Ishikawa (cell line): ENCODE results near the gene CNGA3.

Source experiments
- CEBPB ChIP-seq: IDR thresholded peaks from 2 replicates; pipeline ENCODE4 v1.6.1; 2012
- CREB1 ChIP-seq: IDR thresholded peaks from 2 replicates; pipeline ENCODE4 v1.6.1; 2012; ENCODE audit warnings: low read depth
- EGR1 ChIP-seq: IDR thresholded peaks from 2 replicates; pipeline ENCODE4 v1.6.1; 2012
- EP300 ChIP-seq: IDR thresholded peaks from 2 replicates; pipeline ENCODE4 v1.6.1; 2012; ENCODE audit warnings: borderline replicate concordance
- FOXM1 ChIP-seq: IDR thresholded peaks from 2 replicates; pipeline ENCODE4 v1.6.1; 2012; ENCODE audit warnings: low read depth, borderline replicate concordance
- NFIC ChIP-seq: IDR thresholded peaks from 2 replicates; pipeline ENCODE4 v1.6.1; 2012
- RAD21 ChIP-seq: IDR thresholded peaks from 2 replicates; pipeline ENCODE4 v1.6.1; 2012; ENCODE audit warnings: low read depth
- REST ChIP-seq: IDR thresholded peaks from 2 replicates; pipeline ENCODE4 v1.6.1; 2012; ENCODE audit warnings: low read depth, mild to moderate bottlenecking
- TAF1 ChIP-seq: IDR thresholded peaks from 2 replicates; pipeline ENCODE4 v1.6.1; 2012; ENCODE audit warnings: low read depth, mild to moderate bottlenecking
- TCF12 ChIP-seq: IDR thresholded peaks from 2 replicates; pipeline ENCODE4 v1.6.1; 2012; ENCODE audit warnings: low read depth
- TEAD4 ChIP-seq: IDR thresholded peaks from 2 replicates; pipeline ENCODE4 v1.6.1; 2012
- USF1 ChIP-seq: IDR thresholded peaks from 2 replicates; pipeline ENCODE4 v1.6.1; 2012
- YY1 ChIP-seq: IDR thresholded peaks from 2 replicates; pipeline ENCODE4 v1.6.1; 2012; ENCODE audit warnings: low read depth
- ZBTB7A ChIP-seq: IDR thresholded peaks from 2 replicates; pipeline ENCODE4 v1.6.1; 2012; ENCODE audit warnings: low read depth
- TF ChIP-seq, protein P1 (sequence below): IDR thresholded peaks from 2 replicates; pipeline ENCODE4 v1.6.1; 2012

CNGA3 gene

DNA sequence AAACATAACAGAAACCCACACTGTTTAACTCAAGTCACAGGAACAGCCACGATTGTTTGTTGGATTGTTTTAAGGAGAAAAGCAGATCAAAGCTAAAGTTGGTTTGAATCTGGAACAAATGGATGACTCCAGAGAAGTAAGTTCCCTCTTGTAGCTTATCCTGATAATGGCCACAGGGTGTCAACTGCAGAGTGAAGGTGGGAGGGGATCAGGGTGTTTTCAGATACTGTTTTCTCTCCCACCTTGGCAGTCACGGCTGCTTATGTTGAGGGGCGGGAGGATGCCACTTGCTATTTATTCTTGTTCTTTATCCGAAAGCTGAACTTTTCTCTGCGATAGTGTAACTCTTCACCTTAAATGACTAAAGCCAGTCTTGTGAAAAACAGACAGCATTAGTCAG, 61.9 kb downstream of the CNGA3 start:
- TF ChIP-seq EGR1 (no peak), YY1 (no peak), TEAD4 (no peak), EP300 (no peak), ZBTB7A (no peak), CEBPB (no peak), TAF1 (no peak), RAD21 (no peak), FOXM1 (no peak), REST (no peak), CREB1 (no peak), TCF12 (no peak), NFIC (no peak), USF1 (no peak)
- TF ChIP-seq, protein P1, sequence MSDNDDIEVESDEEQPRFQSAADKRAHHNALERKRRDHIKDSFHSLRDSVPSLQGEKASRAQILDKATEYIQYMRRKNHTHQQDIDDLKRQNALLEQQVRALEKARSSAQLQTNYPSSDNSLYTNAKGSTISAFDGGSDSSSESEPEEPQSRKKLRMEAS = no peak

- TF ChIP-seq CREB1 (no peak), USF1 (no peak), TEAD4 (no peak), TAF1 (no peak), RAD21 (peak; percentile 83), YY1 (0 out of 2 replicates have a peak, but pooled peaks have one; percentile 39)
These were observed 66.6 kb downstream of the CNGA3 start for GRCh38 chr2:98412751-98413458.

DNA sequence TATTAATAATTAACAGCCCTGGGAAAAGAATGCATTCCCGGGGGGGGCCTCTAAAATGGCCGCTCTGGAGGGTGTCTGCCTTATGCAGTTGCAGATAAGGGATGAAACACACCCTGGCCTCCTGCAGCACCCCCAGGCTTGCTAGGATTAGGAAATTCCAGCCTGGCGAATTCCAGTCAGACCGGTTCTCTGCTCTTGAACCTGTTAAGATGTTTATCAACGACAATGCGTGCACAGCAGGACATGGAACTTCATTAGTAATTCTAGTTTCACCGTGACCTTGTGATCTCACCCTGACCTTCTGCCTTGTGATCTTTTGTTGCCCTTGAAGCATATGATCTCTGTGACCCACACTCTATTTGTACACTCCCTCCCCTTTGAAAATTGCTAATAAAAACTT, 68.0 kb downstream of the CNGA3 start:
- 0 out of 2 replicates have a peak, but pooled peaks have one; percentile 12 for TF ChIP-seq CEBPB

- TF ChIP-seq EP300 (no peak), TCF12 (no peak)
These were observed 70.3 kb downstream of the CNGA3 start for GRCh38 chr2:98416383-98417159.

GRCh38 chr2:98419544-98419943, 73.3 kb downstream of the CNGA3 start:
- TF ChIP-seq YY1 = no peak
- TF ChIP-seq FOXM1 = no peak
- no peak for TF ChIP-seq NFIC
- TF ChIP-seq TEAD4 = no peak
- TF ChIP-seq, protein P1 = no peak
- TF ChIP-seq RAD21 = no peak
- no peak for TF ChIP-seq EP300
- no peak for TF ChIP-seq TAF1
- TF ChIP-seq TCF12 = no peak
- TF ChIP-seq EGR1 = no peak
- TF ChIP-seq CEBPB = no peak
- TF ChIP-seq REST = no peak
- TF ChIP-seq ZBTB7A = no peak
- no peak for TF ChIP-seq USF1
- no peak for TF ChIP-seq CREB1
